ENCODE results near the gene ADAM12. TPM values are rescaled to one million over a fixed set of nuclear protein-coding genes. Genes with fewer than 3 reads are reported as not detected.

Gene ADAM12
- total RNA-seq, 1 experiment from 2014 or later = 0.24 TPM

DNA sequence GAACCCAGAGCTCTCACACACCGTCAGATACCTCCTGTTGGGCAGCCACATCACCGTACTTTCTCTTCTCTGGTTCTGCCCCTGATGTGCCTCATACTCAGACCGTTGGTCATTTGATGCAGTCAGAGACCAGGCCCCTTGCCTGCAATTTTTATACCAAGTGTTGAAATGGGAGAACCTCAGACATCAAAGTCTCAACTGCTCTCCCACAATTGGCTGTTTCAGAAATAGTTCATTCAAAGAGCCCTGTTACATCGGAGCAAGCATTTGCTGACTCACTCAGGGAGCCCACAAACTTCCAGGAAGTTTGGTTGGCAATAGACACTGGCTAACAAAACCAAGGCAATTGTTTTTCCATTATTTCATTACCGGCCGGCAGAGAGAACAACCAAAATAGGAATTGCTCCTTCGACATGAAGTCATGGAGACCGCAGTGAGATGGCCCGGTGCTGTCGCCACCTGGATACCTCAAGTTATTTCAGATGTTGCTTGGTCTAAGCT, 33.5 kb upstream of the ADAM12 start:
- Histone ChIP-seq H2BK120ac (ENCODE audit: low read depth, low read length, poor library complexity, severe bottlenecking) (no peak overlapping the region), H3K4me2 (ENCODE audit: insufficient read depth, insufficient read length, low read length) (no peak overlapping the region), H2BK12ac (ENCODE audit: insufficient read length, low read depth, low read length) (no peak overlapping the region), H3T11ph (ENCODE audit: low read length) (no peak overlapping the region), H3K14ac (ENCODE audit: insufficient read depth, low read length) (no peak overlapping the region), H3K27me3 (ENCODE audit: insufficient read depth, low read length) (no peaks in the 10 kb centered on the region), H3K56ac (ENCODE audit: insufficient read length, low read depth, low read length) (no peak overlapping the region), H3K23me2 (ENCODE audit: insufficient read length, low read depth, low read length, poor library complexity, severe bottlenecking) (no peaks in the 10 kb centered on the region), H3K18ac (ENCODE audit: insufficient read length, low read depth, low read length) (no peak overlapping the region), H4K20me1 (ENCODE audit: control insufficient read depth, insufficient read depth, insufficient read length) (no peaks in the 10 kb centered on the region), H2BK5ac (ENCODE audit: insufficient read length, low read length) (no peak overlapping the region), H2AFZ (ENCODE audit: low read length) (no peak overlapping the region), H3K23ac (ENCODE audit: insufficient read length, low read depth, low read length) (no peak overlapping the region), H3K79me2 (ENCODE audit: insufficient read depth, low read length) (no peaks in the 10 kb centered on the region), H2BK15ac (ENCODE audit: low read depth, low read length) (no peak overlapping the region), H4K91ac (ENCODE audit: insufficient read length, low read depth, low read length) (no peak overlapping the region), H3K27ac (ENCODE audit: insufficient read length, low read depth, low read length) (no peak overlapping the region), H4K8ac (replicated peaks; ENCODE audit: insufficient read length, low read depth, low read length) (no peak overlapping the region), H3K4ac (ENCODE audit: low read depth, low read length) (no peak overlapping the region), H2BK20ac (ENCODE audit: low read depth, low read length, poor library complexity, severe bottlenecking) (no peak overlapping the region), H4K5ac (ENCODE audit: insufficient read length, low read depth, low read length) (no peak overlapping the region), H3K9ac (ENCODE audit: extremely low read depth, insufficient read length, low read length) (no peak overlapping the region), H3K79me1 (ENCODE audit: insufficient read depth, low read depth, low read length, poor library complexity, severe bottlenecking) (no peaks in the 10 kb centered on the region), H3K9me3 (ENCODE audit: control insufficient read depth, low read depth, low read length) (peaks cover 9% of the 10 kb centered on the region), H3K4me1 (ENCODE audit: insufficient read depth, low read length) (no peaks in the 10 kb centered on the region), H2AK5ac (ENCODE audit: insufficient read length, low read length) (no peak overlapping the region)
- Mint-ChIP-seq H3K4me3 (no peak overlapping the region), H3K27ac (no peak overlapping the region; a peak in 1 of 7 replicates), H3K36me3 (ENCODE audit: insufficient read depth in 1 of 3, low read depth in 3 of 3) (peaks cover 6 to 12% (median 11%) of the 10 kb centered on the region in 3 experiments; a peak in 6 of 7 replicates), H3K9me3 (peaks cover 11 to 12% of the 10 kb centered on the region in 2 experiments), H3K4me1 (peaks cover 10 to 11% of the 10 kb centered on the region in 2 experiments), H3K27me3 (ENCODE audit: low read depth) (peaks cover 12% of the 10 kb centered on the region)
- TF ChIP-seq, protein P1, sequence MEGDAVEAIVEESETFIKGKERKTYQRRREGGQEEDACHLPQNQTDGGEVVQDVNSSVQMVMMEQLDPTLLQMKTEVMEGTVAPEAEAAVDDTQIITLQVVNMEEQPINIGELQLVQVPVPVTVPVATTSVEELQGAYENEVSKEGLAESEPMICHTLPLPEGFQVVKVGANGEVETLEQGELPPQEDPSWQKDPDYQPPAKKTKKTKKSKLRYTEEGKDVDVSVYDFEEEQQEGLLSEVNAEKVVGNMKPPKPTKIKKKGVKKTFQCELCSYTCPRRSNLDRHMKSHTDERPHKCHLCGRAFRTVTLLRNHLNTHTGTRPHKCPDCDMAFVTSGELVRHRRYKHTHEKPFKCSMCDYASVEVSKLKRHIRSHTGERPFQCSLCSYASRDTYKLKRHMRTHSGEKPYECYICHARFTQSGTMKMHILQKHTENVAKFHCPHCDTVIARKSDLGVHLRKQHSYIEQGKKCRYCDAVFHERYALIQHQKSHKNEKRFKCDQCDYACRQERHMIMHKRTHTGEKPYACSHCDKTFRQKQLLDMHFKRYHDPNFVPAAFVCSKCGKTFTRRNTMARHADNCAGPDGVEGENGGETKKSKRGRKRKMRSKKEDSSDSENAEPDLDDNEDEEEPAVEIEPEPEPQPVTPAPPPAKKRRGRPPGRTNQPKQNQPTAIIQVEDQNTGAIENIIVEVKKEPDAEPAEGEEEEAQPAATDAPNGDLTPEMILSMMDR (conservative IDR thresholded peaks at IDR 0.05) = no peak
- no CpG with 5 or more reads among the region's 10 CpGs for WGBS (ENCODE audit: extremely low coverage, insufficient read length, low lambda C conversion rate)
- no peak for DNase-seq

Data from H9 (cell line).